ENCODE measurements around the gene IKZF1.

The IKZF1 gene

GRCh38 chr7:50309721-50310120, 5.2 kb downstream of the IKZF1 start:
- Histone ChIP-seq H4K20me1 (ENCODE audit: insufficient read depth, low read length, poor library complexity, severe bottlenecking) (peaks cover 2% of the 10 kb centered on the region), H3K79me2 (ENCODE audit: insufficient read depth, low read length) (peaks cover 100% of the 10 kb centered on the region), H3K4me3 (ENCODE audit: low read length, poor library complexity, severe bottlenecking) (peak overlapping the region; percentile 94), H3K4me1 (ENCODE audit: insufficient read depth, low read length, poor library complexity, severe bottlenecking) (peaks cover 83% of the 10 kb centered on the region), H3K4me2 (ENCODE audit: low read depth, low read length, poor library complexity, severe bottlenecking) (peak overlapping the region; percentile 79), H3F3A (ENCODE audit: low read depth) (no peaks in the 10 kb centered on the region), H3K9me2 (replicated peaks; ENCODE audit: low read depth, low read length) (no peaks in the 10 kb centered on the region), H3K9me3 (ENCODE audit: insufficient read depth, low read depth, low read length) (no peaks in the 10 kb centered on the region), H3K36me3 (ENCODE audit: insufficient read depth, low read length) (no peaks in the 10 kb centered on the region), H2AFZ (ENCODE audit: low read length) (no peak overlapping the region), H3K27me3 (ENCODE audit: insufficient read depth, low read length, poor library complexity, severe bottlenecking) (no peaks in the 10 kb centered on the region), H3K9ac (ENCODE audit: low read depth, low read length, poor library complexity, severe bottlenecking) (peak overlapping the region; percentile 90)
- no peak for TF ChIP-seq CTCF (conservative IDR thresholded peaks at IDR 0.05; ENCODE audit: low read length)

- Histone ChIP-seq H4K20me1 (ENCODE audit: insufficient read depth, low read length, poor library complexity, severe bottlenecking) (peaks cover 5% of the 10 kb centered on the region), H3K79me2 (ENCODE audit: insufficient read depth, low read length) (peaks cover 100% of the 10 kb centered on the region), H3K36me3 (ENCODE audit: insufficient read depth, low read length) (no peaks in the 10 kb centered on the region), H3K27me3 (ENCODE audit: insufficient read depth, low read length, poor library complexity, severe bottlenecking) (no peaks in the 10 kb centered on the region), H3K4me1 (ENCODE audit: insufficient read depth, low read length, poor library complexity, severe bottlenecking) (peaks cover 89% of the 10 kb centered on the region), H3K9ac (ENCODE audit: low read depth, low read length, poor library complexity, severe bottlenecking) (peak overlapping the region; percentile 90), H3F3A (ENCODE audit: low read depth) (no peaks in the 10 kb centered on the region), H3K9me2 (replicated peaks; ENCODE audit: low read depth, low read length) (no peaks in the 10 kb centered on the region), H3K9me3 (ENCODE audit: insufficient read depth, low read depth, low read length) (no peaks in the 10 kb centered on the region), H2AFZ (ENCODE audit: low read length) (no peak overlapping the region), H3K4me3 (ENCODE audit: low read length, poor library complexity, severe bottlenecking) (peak overlapping the region; percentile 94), H3K4me2 (ENCODE audit: low read depth, low read length, poor library complexity, severe bottlenecking) (peak overlapping the region; percentile 79)
- no peak for TF ChIP-seq CTCF (conservative IDR thresholded peaks at IDR 0.05; ENCODE audit: low read length)
- TF ChIP-seq EZH2phosphoT487 (IDR thresholded peaks at IDR 0.05; ENCODE audit: borderline replicate concordance): no peak
These were observed 5.8 kb downstream of the IKZF1 start for GRCh38 chr7:50310361-50310760.

GRCh38 chr7:50310956-50311355, 6.4 kb downstream of the IKZF1 start:
- TF ChIP-seq EZH2phosphoT487 (IDR thresholded peaks at IDR 0.05; ENCODE audit: borderline replicate concordance): no peak
- no peak for TF ChIP-seq CTCF (conservative IDR thresholded peaks at IDR 0.05; ENCODE audit: low read length)
- Histone ChIP-seq H4K20me1 (ENCODE audit: insufficient read depth, low read length, poor library complexity, severe bottlenecking) (peaks cover 5% of the 10 kb centered on the region), H3K79me2 (ENCODE audit: insufficient read depth, low read length) (peaks cover 100% of the 10 kb centered on the region), H2AFZ (ENCODE audit: low read length) (no peak overlapping the region), H3K36me3 (ENCODE audit: insufficient read depth, low read length) (no peaks in the 10 kb centered on the region), H3K9me3 (ENCODE audit: insufficient read depth, low read depth, low read length) (no peaks in the 10 kb centered on the region), H3K4me1 (ENCODE audit: insufficient read depth, low read length, poor library complexity, severe bottlenecking) (peaks cover 90% of the 10 kb centered on the region), H3K9ac (ENCODE audit: low read depth, low read length, poor library complexity, severe bottlenecking) (peak overlapping the region; percentile 90), H3F3A (ENCODE audit: low read depth) (no peaks in the 10 kb centered on the region), H3K4me2 (ENCODE audit: low read depth, low read length, poor library complexity, severe bottlenecking) (peak overlapping the region; percentile 79), H3K9me2 (replicated peaks; ENCODE audit: low read depth, low read length) (no peaks in the 10 kb centered on the region), H3K27me3 (ENCODE audit: insufficient read depth, low read length, poor library complexity, severe bottlenecking) (no peaks in the 10 kb centered on the region), H3K4me3 (ENCODE audit: low read length, poor library complexity, severe bottlenecking) (peak overlapping the region; percentile 94)

Data from Loucy (cell line).